HEK293T (cell line): ENCODE results near the gene ELF3.
"Not testable (repeated sequence)": the region's sequence is repeated elsewhere in the genome, so short reads cannot be mapped to it uniquely, and the experiment has no call there.

Source experiments
- ARNT ChIP-seq: fragments of 450-650 bp; IDR thresholded peaks from 2 replicates; pipeline ENCODE4 v1.6.1; 2017; ENCODE audit warnings: mild to moderate bottlenecking
- FOXM1 ChIP-seq: fragments of 450-650 bp; IDR thresholded peaks from 2 replicates; pipeline ENCODE4 v1.6.1; 2017; ENCODE audit warnings: mild to moderate bottlenecking, borderline replicate concordance
- SP1 ChIP-seq: fragments of 450-650 bp; IDR thresholded peaks from 2 replicates; pipeline ENCODE4 v1.6.1; 2017
- TARDBP ChIP-seq: fragments of 450-650 bp; IDR thresholded peaks from 2 replicates; pipeline ENCODE4 v1.6.1; 2016
- TF ChIP-seq, protein P1 (sequence below): fragments of 450-650 bp; IDR thresholded peaks from 2 replicates; pipeline ENCODE4 v1.6.1; 2016

DNA sequence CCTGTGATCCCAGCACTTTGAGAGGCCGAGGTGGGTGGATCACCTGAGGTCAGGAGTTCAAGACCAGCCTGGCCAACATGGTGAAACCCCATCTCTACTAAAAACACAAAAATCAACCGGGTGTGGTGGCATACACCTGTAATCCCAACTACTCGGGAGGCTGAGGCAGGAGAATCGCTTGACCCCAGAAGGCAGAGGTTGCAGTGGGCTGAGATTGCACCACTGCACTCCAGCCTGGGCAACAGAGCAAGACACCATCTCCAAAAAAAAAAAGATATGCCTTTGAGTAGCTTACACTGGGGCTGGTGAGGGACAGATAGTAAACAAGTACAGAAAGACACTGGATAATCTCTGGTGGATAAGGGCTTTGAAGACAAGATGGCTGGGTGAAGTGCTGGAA, 44.3 kb downstream of the ELF3 start:
- TF ChIP-seq ARNT, FOXM1, SP1, TARDBP: not testable (repeated sequence)
- TF ChIP-seq, protein P1, sequence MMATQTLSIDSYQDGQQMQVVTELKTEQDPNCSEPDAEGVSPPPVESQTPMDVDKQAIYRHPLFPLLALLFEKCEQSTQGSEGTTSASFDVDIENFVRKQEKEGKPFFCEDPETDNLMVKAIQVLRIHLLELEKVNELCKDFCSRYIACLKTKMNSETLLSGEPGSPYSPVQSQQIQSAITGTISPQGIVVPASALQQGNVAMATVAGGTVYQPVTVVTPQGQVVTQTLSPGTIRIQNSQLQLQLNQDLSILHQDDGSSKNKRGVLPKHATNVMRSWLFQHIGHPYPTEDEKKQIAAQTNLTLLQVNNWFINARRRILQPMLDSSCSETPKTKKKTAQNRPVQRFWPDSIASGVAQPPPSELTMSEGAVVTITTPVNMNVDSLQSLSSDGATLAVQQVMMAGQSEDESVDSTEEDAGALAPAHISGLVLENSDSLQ = not testable (repeated sequence)
